ENCODE measurements around the gene RAD51B. TPM values are rescaled to one million over a fixed set of nuclear protein-coding genes. Genes with fewer than 3 reads are reported as not detected.
"Not testable (repeated sequence)": the region's sequence is repeated elsewhere in the genome, so short reads cannot be mapped to it uniquely, and the experiment has no call there.

Gene RAD51B
- polyA plus RNA-seq, 1 donor, result 7.3 TPM

GRCh38 chr14:68269136-68269927 lies 449.8 kb downstream of the RAD51B start:
- no peak for DNase-seq (ENCODE audit: low read depth)

GRCh38 chr14:68270342-68270741 lies 450.8 kb downstream of the RAD51B start:
- no peak for DNase-seq (ENCODE audit: low read depth)

GRCh38 chr14:68271913-68272391 lies 452.4 kb downstream of the RAD51B start:
- DNase-seq (ENCODE audit: low read depth), result no peak

GRCh38 chr14:68273413-68273812 lies 453.8 kb downstream of the RAD51B start:
- DNase-seq (ENCODE audit: low read depth), result no peak

GRCh38 chr14:68274725-68275124 lies 455.1 kb downstream of the RAD51B start:
- no peak for DNase-seq (ENCODE audit: low read depth)

- no peak for DNase-seq (ENCODE audit: low read depth)
These were observed 459.2 kb downstream of the RAD51B start for GRCh38 chr14:68278576-68279436.

- DNase-seq (ENCODE audit: low read depth), result no peak
These were observed 459.8 kb downstream of the RAD51B start for GRCh38 chr14:68279437-68279720.

- no peak for DNase-seq (ENCODE audit: low read depth)
These were observed 460.2 kb downstream of the RAD51B start for GRCh38 chr14:68279777-68280233.

- no peak for DNase-seq (ENCODE audit: low read depth)
These were observed 461.9 kb downstream of the RAD51B start for GRCh38 chr14:68281497-68281896.

- DNase-seq (ENCODE audit: low read depth), result no peak
These were observed 463.1 kb downstream of the RAD51B start for GRCh38 chr14:68282479-68283377.

GRCh38 chr14:68283378-68284123 lies 464.0 kb downstream of the RAD51B start:
- DNase-seq (ENCODE audit: low read depth), result no peak

- DNase-seq (ENCODE audit: low read depth), result no peak
These were observed 464.8 kb downstream of the RAD51B start for GRCh38 chr14:68284333-68284732.

GRCh38 chr14:68284834-68285233 lies 465.3 kb downstream of the RAD51B start:
- DNase-seq (ENCODE audit: low read depth), result no peak

- DNase-seq (ENCODE audit: low read depth), result no peak
These were observed 466.0 kb downstream of the RAD51B start for GRCh38 chr14:68285421-68286179.

GRCh38 chr14:68286667-68287066 lies 467.1 kb downstream of the RAD51B start:
- DNase-seq (ENCODE audit: low read depth), result no peak

- DNase-seq (ENCODE audit: low read depth), result not testable (repeated sequence)
These were observed 469.9 kb downstream of the RAD51B start for GRCh38 chr14:68289452-68289851.

GRCh38 chr14:68291820-68292219 lies 472.2 kb downstream of the RAD51B start:
- no peak for DNase-seq (ENCODE audit: low read depth)

- DNase-seq (ENCODE audit: low read depth), result peak; percentile 44
These were observed 473.0 kb downstream of the RAD51B start for GRCh38 chr14:68292441-68293215.

GRCh38 chr14:68293404-68293803 lies 473.8 kb downstream of the RAD51B start:
- no peak for DNase-seq (ENCODE audit: low read depth)
